GM12874 (cell line): ENCODE results near the gene KLHL18.

Source experiments
- TF ChIP-seq, protein P1 (sequence below): IDR thresholded peaks from 2 replicates; pipeline ENCODE4 v1.5.1; 2011; ENCODE audit warnings: low read depth, mild to moderate bottlenecking, control low read depth, low read length, moderate library complexity; ENCODE audit not compliant: insufficient read depth

The KLHL18 gene

DNA sequence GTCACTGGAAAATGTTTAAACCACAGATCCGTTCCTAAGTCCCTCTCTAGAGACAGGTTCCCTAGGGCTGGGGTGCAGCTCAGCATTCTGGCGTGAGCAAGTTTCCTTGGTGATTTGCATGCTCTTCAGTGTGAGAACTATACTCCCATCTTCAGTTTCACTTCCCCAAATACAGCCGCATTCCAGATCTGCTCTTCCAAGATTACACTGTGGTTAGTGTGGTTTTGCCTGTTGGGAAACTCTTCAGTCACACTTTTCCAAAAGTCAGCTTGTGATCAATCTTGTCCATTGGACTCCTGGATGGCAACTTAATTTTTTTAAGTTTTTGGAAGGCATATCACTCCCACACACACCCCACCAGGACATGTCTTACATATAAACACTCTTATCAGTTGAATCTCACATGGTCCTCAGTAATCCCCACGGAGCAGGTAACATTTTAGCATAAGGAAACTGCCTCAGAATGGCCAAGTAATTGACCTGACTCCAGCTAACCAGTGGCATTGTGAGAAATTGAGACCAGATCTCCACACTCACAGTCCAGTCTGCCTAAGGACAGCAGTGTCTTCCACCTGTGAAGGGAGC is 64.6 kb downstream of the KLHL18 start:
- TF ChIP-seq, protein P1, sequence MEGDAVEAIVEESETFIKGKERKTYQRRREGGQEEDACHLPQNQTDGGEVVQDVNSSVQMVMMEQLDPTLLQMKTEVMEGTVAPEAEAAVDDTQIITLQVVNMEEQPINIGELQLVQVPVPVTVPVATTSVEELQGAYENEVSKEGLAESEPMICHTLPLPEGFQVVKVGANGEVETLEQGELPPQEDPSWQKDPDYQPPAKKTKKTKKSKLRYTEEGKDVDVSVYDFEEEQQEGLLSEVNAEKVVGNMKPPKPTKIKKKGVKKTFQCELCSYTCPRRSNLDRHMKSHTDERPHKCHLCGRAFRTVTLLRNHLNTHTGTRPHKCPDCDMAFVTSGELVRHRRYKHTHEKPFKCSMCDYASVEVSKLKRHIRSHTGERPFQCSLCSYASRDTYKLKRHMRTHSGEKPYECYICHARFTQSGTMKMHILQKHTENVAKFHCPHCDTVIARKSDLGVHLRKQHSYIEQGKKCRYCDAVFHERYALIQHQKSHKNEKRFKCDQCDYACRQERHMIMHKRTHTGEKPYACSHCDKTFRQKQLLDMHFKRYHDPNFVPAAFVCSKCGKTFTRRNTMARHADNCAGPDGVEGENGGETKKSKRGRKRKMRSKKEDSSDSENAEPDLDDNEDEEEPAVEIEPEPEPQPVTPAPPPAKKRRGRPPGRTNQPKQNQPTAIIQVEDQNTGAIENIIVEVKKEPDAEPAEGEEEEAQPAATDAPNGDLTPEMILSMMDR = no peak

DNA sequence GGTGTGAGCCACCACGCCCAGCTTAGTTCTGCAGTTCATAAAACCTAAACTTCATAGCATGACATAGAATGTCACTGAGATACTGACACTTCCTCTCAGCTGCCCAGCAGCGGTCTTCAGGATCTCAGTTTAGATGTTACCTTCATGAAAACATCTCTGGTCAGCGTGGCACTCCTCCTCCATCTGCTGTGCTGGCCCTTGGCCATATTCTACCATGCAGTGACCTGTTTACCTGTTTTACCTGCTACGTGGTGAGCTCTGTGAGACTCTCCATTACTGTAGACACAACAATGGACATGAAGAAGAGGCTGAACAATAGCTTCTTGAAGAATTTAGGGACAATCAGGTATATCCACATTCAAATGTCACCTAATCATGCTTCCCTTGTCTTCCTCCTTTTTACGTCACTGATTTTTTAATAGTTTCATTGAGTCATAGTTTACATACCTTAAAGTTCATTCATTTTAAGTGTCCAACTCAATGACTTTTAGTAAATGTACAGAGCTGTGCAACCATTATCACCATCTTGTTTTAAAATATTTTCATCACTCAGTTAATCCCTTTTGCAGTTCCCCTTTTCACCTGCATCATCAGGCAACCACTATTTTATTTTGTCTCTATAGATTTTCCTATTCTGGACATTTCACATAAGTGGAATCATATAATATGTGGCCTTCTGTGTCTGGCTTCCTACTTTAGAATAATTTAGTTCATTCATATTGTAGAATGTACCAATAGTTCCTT is 65.8 kb downstream of the KLHL18 start:
- TF ChIP-seq, protein P1 = no peak

- TF ChIP-seq, protein P1 = no peak
Observed at GRCh38 chr3:47355010-47355409, 72.3 kb downstream of the KLHL18 start.

- TF ChIP-seq, protein P1 = no peak
Observed at GRCh38 chr3:47356201-47356600, 73.5 kb downstream of the KLHL18 start.

- TF ChIP-seq, protein P1 = no peak
Observed at GRCh38 chr3:47359323-47359722, 76.6 kb downstream of the KLHL18 start.

GRCh38 chr3:47362701-47363100 is 80.0 kb downstream of the KLHL18 start:
- TF ChIP-seq, protein P1 = no peak

DNA sequence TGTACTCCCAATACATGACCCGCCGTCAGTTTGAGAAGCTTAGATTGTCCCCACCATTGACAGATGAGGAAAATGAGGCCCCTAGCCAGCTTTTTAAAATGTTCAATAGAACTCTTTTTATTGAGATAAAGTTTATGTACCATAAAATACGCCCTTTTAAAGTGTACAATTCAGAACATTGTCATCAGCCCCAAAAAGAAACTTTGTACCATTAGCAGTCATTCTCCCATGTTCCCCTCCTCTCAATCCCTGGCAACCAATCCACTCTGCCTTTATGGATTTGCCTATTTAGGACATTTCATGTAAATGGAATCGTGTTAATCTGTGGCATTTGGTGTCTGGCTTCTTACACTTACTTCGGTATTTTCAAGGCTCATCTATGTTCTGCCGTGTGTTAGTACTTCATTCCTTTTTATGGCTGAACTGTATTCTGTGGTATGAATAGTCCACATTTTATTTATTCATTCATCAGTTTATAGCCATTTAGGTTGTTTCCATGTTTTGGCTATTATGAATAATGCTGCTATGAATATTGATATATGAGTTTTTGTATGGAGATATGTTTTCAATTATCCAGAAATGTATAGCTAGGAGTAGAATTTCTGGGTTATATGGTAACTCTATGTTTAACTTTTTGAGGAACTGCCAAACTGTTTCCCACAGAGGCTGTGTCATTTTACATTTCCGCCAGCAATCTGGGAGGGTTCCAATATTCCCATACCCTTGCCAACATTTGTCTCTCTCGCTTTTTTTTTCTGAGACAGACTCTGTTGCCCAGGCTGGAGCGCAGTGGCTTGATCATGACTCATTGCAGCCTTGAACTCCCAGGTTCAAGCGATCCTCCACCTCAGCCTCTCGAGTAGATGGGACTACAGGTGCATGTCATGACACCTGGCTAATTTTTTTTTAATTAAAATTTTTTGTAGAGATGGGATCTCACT is 82.7 kb downstream of the KLHL18 start:
- TF ChIP-seq, protein P1 = no peak
